ENCODE results near the gene UBE2L5.

UBE2L5 gene

DNA sequence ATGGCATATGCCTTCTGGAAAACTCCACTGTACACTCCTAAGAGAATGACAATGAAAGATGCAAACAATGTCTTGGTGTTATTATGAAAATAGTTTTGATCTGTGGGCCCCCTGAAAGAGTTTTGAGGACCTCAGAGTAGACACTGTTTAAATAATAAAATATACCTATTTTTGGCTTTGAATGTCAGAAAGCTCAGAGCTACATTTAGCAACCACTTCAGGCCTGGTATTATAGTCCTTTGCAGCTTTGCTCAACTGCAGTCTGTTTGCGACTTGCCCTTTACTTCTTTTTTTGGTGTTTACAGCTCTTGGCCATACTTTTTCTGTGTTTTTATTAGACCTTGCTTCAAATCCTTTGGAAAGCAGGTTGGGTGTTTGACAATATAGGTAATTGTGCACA lies 5.8 kb upstream of the UBE2L5 start:
- Histone ChIP-seq H3K9ac (ENCODE audit: low read length) (no peak overlapping the region), H3K4me2 (ENCODE audit: low read length) (no peak overlapping the region), H3K9me3 (ENCODE audit: insufficient read depth, low read length) (no peaks in the 10 kb centered on the region), H3K4me1 (ENCODE audit: low read length) (peaks cover 13% of the 10 kb centered on the region), H3K27me3 (ENCODE audit: low read depth, low read length) (peaks cover 15% of the 10 kb centered on the region), H2AFZ (ENCODE audit: low read depth, low read length) (no peak overlapping the region), H4K20me1 (ENCODE audit: insufficient read depth, low read length) (no peaks in the 10 kb centered on the region), H3K4me3 (ENCODE audit: low read length) (no peak overlapping the region), H3K79me2 (ENCODE audit: low read length) (no peaks in the 10 kb centered on the region), H3K27ac (ENCODE audit: low read length) (no peak overlapping the region), H3K36me3 (replicated peaks; ENCODE audit: low read depth, low read length) (no peaks in the 10 kb centered on the region)
- TF ChIP-seq EZH2phosphoT487 (IDR thresholded peaks at IDR 0.05; ENCODE audit: low read depth) (no peak), CTCF (IDR thresholded peaks at IDR 0.05; ENCODE audit: low read depth, low read length) (no peak)

- Histone ChIP-seq H3K4me1 (ENCODE audit: low read length) (peaks cover 17% of the 10 kb centered on the region), H3K36me3 (replicated peaks; ENCODE audit: low read depth, low read length) (no peaks in the 10 kb centered on the region), H3K79me2 (ENCODE audit: low read length) (no peaks in the 10 kb centered on the region), H2AFZ (ENCODE audit: low read depth, low read length) (no peak overlapping the region), H3K9me3 (ENCODE audit: insufficient read depth, low read length) (no peaks in the 10 kb centered on the region), H3K4me2 (ENCODE audit: low read length) (no peak overlapping the region), H4K20me1 (ENCODE audit: insufficient read depth, low read length) (no peaks in the 10 kb centered on the region), H3K27me3 (ENCODE audit: low read depth, low read length) (peaks cover 20% of the 10 kb centered on the region), H3K9ac (ENCODE audit: low read length) (no peak overlapping the region), H3K4me3 (ENCODE audit: low read length) (no peak overlapping the region), H3K27ac (ENCODE audit: low read length) (no peak overlapping the region)
- TF ChIP-seq CTCF (IDR thresholded peaks at IDR 0.05; ENCODE audit: low read depth, low read length) (no peak), EZH2phosphoT487 (IDR thresholded peaks at IDR 0.05; ENCODE audit: low read depth) (no peak)
Measured at GRCh38 chr13:30418075-30418716, 4.1 kb upstream of the UBE2L5 start.

GRCh38 chr13:30418717-30419459 lies 3.4 kb upstream of the UBE2L5 start:
- Histone ChIP-seq H3K27ac (ENCODE audit: low read length) (no peak overlapping the region), H3K4me2 (ENCODE audit: low read length) (no peak overlapping the region), H2AFZ (ENCODE audit: low read depth, low read length) (no peak overlapping the region)

More at GRCh38 chr13:30418717-30419459, 3.4 kb upstream of the UBE2L5 start:
- Histone ChIP-seq H3K27me3 (ENCODE audit: low read depth, low read length) (peaks cover 27% of the 10 kb centered on the region), H3K36me3 (replicated peaks; ENCODE audit: low read depth, low read length) (no peaks in the 10 kb centered on the region), H3K4me1 (ENCODE audit: low read length) (peaks cover 17% of the 10 kb centered on the region), H3K9me3 (ENCODE audit: insufficient read depth, low read length) (no peaks in the 10 kb centered on the region), H4K20me1 (ENCODE audit: insufficient read depth, low read length) (no peaks in the 10 kb centered on the region), H3K79me2 (ENCODE audit: low read length) (no peaks in the 10 kb centered on the region), H3K9ac (ENCODE audit: low read length) (no peak overlapping the region), H3K4me3 (ENCODE audit: low read length) (no peak overlapping the region)
- no peak for TF ChIP-seq CTCF (IDR thresholded peaks at IDR 0.05; ENCODE audit: low read depth, low read length)
- TF ChIP-seq EZH2phosphoT487 (IDR thresholded peaks at IDR 0.05; ENCODE audit: low read depth), result no peak

All from OCI-LY3 (cell line).